ENCODE results near the gene PTK7.
A peak's percentile ranks its signal among the peaks of the same experiment; 100 is the strongest.
"Not testable (repeated sequence)": the region's sequence is repeated elsewhere in the genome, so short reads cannot be mapped to it uniquely, and the experiment has no call there.

Gene PTK7

DNA sequence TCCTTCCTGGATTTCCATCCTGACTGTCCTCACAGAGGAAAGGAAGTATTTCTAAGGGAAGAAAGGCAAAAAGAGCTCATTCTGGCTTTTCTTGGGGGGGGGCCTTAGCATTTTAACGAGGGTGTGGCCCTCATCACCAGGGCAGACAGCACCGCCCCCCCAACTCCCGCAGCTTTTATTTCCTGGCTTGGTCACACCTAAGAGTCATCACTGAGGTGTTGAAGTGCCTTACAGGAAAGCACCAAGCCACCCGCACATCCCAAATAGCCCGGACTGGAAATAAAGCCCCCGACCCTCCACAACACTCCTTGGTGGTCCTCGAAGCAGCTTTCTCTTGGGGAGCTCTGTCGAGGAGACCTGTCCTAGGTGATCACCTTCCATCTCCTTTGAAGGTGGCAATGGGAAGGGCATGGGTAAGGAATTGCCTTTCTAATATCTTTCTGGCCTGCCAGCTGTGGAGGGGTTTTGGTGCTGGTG is 1.3 kb downstream of the PTK7 start:
- no peak for DNase-seq (ENCODE audit: low read depth)
- peak overlapping the region; percentile 94 for H3K4me3 ChIP-seq (ENCODE audit: low read depth, low read length)
- no peak for TF ChIP-seq CTCF (conservative IDR thresholded peaks at IDR 0.05; ENCODE audit: low read depth, low read length)

GRCh38 chr6:43077981-43078511 is 1.9 kb downstream of the PTK7 start:
- no peak for TF ChIP-seq CTCF (conservative IDR thresholded peaks at IDR 0.05; ENCODE audit: low read depth, low read length)
- H3K4me3 ChIP-seq (ENCODE audit: low read depth, low read length): peak overlapping the region; percentile 94
- peak; percentile 68 for DNase-seq (ENCODE audit: low read depth)

GRCh38 chr6:43078691-43079090 is 2.6 kb downstream of the PTK7 start:
- H3K4me3 ChIP-seq (ENCODE audit: low read depth, low read length): peak overlapping the region; percentile 94
- DNase-seq (ENCODE audit: low read depth): peak; percentile 84
- no peak for TF ChIP-seq CTCF (conservative IDR thresholded peaks at IDR 0.05; ENCODE audit: low read depth, low read length)

GRCh38 chr6:43081043-43081442 is 4.9 kb downstream of the PTK7 start:
- no peak overlapping the region for H3K4me3 ChIP-seq (ENCODE audit: low read depth, low read length)
- no peak for TF ChIP-seq CTCF (conservative IDR thresholded peaks at IDR 0.05; ENCODE audit: low read depth, low read length)
- DNase-seq (ENCODE audit: low read depth): no peak

DNA sequence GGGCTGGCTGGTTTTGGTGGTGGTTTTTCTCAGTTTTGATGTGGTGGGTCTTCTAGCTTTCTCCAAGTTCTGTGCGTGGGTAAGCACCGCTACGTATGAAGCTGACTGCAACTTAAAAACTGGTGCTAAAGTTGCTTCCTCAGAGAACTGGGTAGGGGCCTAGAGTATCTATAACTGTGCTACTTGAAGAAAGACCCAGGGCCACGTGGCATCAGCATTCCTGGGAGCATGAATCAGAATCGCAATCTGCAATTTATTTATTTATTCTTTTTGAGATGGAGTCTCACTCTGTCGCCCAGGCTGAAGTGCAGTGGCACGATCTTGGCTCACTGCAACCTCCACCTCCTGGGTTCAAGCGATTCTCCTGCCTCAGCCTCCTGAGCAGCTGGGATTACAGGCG is 5.8 kb downstream of the PTK7 start:
- not testable (repeated sequence) for H3K4me3 ChIP-seq (ENCODE audit: low read depth, low read length)
- peak; percentile 66 for DNase-seq (ENCODE audit: low read depth)

- no peak overlapping the region for H3K4me3 ChIP-seq (ENCODE audit: low read depth, low read length)
- DNase-seq (ENCODE audit: low read depth): no peak
- TF ChIP-seq CTCF (conservative IDR thresholded peaks at IDR 0.05; ENCODE audit: low read depth, low read length): no peak
These were observed 6.9 kb downstream of the PTK7 start for GRCh38 chr6:43082806-43083655.

DNA sequence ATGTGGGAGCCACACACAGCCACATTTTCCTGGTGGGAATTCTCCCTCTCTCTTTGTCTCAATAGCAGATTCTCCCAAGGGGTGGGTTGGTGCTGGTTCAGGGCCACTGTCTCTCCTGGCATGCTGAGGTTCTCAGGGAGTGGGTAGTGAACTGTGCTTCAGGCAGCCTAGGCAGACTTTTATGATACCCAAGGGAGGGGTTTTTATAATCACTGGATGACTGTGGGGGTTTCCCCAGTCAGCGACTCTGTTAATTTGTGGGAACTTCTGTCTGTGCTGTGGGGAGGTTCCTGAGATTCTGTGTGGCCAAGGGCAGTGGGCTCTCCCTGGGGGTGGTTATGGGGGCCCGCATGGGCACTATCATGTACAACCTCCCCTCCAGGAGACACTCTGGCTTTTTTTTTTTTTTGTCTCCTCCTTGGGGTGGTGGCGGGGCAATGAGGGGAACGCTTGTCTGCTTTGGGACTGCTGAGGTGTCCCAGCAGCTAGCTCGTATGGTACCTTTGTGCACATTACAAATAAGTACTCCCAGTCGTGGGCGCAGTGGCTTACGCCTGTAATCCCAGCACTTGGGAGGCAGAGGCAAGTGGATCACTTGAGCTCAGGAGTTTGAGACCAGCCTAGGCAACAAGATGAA is 10.0 kb downstream of the PTK7 start:
- H3K4me3 ChIP-seq (ENCODE audit: low read depth, low read length): no peak overlapping the region
- no peak for TF ChIP-seq CTCF (conservative IDR thresholded peaks at IDR 0.05; ENCODE audit: low read depth, low read length)
- DNase-seq (ENCODE audit: low read depth): no peak
